Activated CD8-positive, alpha-beta memory T cell treated with anti-CD3 and anti-CD28 coated beads for 4 hours (primary cell): ENCODE measurements around the gene TMEM185B.

ENCODE experiments used
- DNase-seq, 2 donors: peaks; one replicate each; pipeline ENCODE4 v3.0.0-alpha.2; 2020; ENCODE audit warnings: low read depth in 2 of 2

TMEM185B gene

DNA sequence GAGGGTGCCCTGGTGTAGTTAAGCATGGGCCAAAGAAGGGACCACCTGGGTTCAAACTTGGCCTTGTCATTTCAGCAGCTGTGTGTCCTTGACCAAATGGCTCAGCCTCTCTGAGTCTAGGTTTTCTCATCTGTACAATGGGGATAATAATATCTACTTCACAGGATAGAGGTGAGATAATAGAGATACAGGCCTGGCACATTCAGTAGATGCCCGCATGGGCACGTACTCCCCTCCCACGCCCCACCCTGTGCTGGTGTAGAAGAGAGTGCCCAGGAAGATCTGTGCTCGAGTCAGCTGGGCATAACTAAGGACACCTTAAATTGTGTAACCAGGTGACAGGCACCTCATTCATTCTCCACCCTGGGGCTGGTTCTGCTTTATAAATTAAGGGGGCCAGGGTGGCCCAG, 8.4 kb upstream of the TMEM185B start:
- peak in 1 of 2 donors; percentile 31 for DNase-seq

DNA sequence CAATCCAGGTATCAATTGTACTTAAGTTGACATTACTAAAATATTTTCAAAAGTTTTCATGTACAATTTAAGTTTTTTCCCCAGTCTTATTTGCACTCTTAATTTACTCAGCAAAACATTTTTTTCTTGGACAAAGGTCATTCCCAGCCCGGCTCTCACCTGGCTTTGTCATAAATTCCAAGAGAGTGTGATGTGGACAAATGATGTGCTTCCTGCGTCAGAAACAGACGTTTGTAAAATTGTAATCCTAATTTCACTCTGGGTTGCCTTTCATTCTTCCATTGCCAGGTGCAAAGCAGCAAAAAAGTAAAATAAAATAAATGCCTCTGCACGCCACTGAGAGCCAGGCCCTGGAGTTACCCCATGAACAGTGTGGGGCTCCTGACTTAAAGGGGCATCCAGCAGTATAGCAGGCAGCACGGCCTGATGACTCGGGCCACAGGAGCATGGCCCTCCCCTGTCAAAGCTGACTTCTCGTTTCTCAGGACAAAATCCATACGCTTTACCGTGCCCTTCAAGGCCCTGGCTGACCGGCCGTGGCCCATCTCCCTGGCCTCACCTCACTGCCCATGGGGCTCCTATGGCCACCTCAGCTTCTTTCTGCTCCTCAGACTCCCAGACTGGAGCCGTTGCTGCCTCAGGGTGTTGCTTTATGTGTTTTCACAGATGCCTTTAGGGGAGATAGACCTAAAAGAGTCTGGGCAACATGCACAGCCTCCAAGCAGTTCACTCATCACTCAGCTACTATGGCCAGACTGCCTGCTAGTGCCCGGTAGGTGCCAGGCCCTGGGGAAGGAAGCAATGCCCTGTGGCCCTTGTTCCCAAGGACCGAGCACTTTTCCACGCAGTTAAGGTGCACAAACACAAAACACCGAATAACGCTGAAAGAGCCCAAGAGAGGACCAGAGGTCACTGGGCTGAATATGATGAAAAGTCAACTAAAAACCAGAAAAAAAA, 7.6 kb upstream of the TMEM185B start:
- no peak for DNase-seq

DNA sequence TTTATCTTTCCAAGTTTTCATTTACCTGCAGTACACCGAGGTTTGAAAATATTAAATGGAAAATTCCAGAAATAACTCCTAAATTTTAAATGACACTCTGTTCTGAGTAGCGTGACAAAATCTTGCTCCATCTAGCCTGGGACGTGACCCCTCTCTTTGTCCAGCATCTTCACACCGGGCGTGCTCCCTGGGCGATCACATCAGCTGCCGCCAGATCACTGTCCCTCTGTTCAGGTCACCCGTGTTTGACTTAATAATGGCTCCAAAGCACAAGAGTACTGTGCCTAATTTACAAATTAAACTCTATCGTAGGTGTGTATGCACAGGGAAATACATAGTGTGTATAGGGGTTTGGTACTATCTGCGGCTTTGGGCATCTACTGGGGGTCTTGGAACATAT, 6.1 kb upstream of the TMEM185B start:
- no peak for DNase-seq

DNA sequence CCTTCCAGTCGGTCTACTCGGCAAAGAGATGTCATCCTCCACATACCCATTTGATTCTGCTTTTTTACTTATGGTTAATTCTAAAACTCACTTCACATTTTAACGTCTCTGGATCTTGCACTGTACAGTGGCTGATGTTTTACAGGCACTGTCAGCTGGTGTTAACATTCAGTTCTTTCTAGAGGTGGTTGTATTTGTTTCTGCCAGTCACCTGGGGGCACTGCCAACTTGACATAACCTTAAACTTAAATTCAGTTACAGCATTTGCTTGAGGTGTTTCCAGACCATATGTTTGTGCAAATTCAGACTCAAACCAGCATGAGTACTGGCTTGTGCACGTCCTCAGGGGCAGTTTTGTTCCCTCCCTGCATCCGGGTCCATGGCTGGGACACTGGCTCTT, 5.3 kb upstream of the TMEM185B start:
- no peak for DNase-seq

DNA sequence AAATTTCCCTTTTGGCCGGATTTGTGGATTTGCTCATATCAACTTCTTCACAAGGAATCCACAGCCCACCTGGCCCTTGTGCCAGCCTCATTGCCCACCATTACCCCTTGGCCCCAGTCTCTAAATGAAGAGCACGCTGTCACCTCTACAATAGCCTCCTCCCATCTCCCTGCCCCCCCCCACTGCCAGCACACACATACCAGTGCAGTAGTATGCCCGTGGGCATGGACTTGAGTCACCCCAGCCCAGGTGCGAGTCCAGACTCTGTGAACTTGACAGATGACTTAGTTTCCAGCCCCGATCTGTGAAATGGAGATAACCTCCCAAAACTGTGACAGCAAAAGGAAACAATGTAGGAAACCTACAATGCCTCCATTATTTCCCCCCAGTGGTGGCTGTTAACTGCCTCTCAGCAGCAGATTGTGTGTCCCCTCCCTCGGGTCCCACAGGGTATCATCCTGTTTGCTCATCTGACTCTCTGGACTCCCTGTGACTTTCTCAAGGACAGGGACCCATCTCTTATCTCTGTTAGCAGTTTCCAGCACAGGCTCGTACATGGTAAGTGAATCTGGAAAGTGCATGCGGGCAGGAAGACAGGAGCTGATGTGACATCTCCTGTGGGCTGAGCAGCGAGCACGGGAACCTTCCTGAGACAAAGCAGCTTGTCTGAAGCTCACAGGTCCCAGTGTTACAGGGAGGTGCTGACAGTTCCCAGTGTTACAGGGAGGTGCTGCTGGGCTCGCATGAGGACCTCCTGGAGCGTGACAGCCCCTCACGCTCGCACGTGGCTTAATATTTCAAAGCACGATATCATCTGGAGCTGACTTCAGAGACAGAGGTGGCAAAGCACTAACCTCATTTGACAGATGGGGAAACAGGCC, 4.2 kb upstream of the TMEM185B start:
- DNase-seq = no peak

DNA sequence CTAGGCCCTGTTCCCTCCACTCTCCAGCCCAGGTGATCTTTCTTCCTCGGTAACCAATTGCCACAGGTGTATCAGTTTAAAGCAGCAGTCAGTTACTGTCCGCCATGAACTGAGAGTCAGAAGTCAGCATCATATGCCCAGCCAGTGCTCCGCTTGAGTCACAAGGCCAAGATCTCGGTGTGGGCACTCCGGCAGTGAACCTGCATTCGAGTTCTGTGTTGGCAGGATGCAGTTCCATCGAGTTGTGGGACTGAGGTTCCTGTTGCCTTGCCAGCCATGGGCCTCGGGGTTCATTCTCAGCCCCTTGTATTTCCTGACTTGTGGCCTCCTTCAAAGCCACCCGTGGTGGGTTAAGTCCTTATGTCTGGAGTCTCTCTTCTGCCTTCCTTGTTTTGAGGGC, 3.1 kb upstream of the TMEM185B start:
- DNase-seq = no peak

DNA sequence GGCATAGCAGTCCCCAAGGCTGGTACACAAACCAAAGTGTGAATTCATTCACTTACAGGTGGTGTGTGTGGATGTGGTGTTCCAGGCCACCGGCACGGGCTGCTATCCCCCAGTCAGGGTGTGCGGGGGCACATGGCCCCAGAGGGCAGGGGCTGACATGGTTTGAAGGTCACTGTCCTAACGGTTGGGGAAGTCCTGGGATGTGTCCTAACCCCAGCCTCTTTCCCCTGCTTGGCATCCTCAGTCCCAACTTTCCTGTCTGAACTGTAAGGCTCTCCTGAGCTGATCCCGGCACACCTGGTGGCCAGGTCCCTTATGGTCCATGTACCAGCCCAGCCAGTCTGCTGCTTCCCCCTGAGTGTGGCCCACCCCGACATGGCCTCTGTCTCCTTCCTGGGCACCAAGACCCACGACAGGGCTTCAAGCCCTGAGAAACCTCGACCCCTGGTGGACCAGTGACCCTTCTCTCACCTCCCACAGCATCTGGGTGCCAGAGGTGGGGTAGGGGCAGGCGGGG, 2.4 kb upstream of the TMEM185B start:
- no peak for DNase-seq

DNA sequence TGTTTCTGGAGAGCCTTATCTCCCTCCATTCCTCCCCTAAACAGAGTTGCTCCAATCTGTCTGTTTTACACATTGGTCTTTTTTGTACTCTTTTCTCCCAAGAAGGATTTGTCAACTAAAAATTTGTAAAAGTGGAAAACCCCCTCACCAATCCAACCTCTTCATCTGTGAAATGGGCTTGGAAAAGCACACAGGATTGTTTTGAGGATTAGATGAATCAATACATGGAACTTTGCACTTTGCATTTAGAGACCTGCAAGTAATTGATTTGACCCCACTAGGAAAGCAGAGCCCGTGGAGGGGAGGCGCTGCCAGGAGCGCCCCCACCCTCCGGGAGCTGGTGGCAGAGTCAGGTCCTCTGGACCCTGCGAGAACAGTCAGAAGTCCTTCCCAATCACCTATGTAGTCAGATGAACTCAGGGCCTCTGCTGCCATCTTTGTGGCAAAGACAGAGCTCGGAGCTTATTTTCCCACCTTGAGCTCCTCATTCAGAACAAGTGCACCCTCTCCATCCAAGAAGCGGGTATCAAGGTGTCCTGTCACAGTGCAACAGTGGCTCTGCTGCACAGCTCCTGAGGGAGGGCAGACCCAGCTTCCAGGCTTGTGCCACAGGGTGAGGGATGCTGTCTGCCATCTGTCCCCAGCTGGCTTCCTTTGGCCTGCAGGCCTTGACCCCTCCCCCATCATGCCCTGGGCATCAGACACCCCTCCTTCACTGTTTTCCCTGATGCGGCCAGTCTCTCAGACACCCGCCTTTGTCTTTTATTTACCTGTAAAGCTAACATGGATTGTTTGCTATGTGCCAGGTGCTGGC, 1.7 kb upstream of the TMEM185B start:
- DNase-seq = no peak

DNA sequence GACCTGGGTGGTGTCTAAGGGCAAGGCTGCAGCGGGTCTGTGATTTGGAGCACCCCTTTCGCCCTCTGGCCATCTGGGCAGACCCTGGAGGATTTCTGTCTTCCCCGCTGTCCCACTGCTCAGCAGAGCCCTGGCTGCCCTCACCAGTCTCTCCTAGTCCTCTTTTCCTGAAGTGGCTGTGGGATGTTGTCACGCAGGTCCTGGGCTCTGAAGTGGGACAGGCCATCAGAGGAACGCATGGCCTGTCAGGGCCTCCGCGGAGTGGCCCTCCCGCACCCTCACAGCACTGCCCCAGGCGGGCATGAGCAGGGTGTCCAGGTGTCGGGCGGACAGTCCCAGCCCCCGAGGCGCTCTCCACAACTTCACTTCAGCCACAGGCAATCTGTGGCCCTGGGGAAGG, 1.1 kb upstream of the TMEM185B start:
- no peak for DNase-seq

DNA sequence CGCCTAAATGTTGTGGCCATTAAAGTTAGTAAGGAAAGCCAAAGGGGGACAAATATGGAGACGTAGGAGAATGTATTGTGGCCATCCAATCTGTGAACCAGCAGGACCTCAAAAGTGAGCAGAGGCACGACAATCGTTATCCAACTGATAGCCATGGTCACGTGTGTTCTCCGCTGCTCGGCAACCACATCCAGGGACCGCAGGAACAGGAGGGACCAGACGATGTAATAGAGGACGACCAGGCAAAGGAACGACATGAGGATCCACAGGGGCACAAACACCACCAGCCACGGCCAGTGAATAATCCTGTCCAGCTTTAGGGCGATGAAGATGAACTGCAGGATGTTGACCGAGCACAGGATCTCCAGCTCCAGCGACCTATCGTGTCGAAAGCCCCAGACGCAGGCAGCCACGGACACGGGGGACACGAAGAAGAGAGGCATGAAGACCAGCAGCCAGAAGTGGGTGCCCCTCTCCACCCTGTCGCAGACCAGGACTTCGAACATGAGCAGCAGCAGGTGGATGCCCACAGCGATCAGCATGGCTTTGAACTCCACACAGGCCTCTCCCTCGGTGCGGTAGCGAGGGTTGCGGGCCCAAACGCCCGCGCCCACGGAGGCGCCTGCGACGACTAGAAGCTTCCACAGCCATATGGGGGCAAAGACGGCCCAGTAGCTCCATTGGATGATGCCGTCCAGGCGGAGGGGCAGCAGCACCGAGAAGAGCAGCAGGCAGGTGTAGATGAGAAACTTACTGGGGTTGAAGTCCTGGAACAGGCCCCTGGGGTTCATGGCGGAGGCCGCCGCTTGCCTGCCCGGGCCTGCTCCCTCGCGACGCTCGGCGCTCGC, 790 bp downstream of the TMEM185B start:
- no peak for DNase-seq

DNA sequence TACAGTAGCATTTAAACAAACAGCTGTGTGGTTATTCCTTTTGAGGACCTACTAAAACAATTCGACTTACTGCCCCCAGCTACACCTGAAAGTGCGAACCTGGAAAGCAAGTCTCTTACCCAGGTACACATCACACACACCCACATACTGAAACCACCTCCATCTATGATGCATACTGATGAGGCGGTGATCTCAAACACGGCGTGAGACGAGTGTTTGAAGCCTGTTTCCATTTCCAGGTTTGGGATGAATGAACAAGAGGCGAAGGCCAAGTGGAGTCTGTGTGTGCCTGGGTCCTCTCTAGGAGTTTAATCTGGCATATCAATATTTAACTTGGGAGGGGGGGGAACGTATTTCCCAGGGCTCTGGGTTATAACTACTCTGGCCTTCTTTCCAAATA, 1.6 kb downstream of the TMEM185B start:
- DNase-seq = no peak

DNA sequence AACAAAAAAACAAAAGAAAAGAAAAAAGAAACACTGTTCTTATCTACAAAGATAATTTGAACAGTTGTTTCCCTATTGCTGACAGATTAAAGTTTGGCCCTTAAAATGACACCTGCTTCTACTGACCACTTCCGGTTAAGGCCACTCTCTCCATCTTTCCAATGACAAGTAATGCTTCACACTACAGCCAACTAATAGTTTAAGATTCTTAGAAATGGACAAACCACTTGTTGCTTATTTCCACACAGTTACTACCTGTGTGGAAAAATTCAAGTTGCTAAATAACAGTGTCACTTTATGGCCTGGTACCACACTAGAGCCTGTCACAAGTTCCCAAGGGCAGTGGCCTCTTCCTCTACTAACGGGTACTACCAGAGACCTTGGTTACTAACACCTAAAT, 2.4 kb downstream of the TMEM185B start:
- DNase-seq = no peak

DNA sequence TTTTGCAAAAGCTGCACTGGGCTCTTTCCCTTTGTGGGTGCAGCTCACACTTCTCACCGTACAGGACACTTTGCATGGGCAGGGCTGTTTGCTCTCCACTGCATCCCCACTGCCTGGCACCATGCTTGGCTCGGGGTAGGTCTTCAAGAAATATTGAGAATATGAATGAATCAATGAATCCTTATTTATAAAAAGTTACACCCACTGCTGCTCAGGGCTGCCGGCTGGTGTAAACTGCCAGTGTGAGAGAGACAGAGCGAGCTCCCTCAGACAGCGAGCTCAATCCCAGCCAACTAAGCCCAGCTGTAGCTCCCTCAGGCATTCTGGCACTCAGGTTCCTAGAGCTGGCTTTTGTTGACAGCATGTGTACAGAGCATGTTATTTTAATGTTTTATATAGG, 3.4 kb downstream of the TMEM185B start:
- DNase-seq = no peak

DNA sequence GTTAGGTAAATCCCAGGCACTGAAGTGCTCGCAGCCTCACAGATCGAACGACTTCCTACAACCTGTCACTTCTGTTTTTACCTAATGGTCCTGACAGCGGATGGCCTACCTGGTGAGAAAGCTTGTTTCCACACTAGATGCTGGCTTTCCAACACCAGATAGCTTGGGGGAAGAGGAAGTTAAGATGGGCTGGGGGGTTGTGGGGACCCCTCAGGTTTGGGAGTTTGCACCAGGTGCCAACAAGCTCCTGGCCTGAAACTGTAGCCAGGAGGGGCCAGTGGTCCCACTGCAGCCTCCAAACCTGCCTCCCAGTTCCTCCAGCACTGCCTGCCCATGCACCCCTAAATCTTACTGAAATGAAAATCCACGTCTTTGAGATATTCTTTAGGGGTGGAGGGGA, 3.9 kb downstream of the TMEM185B start:
- no peak for DNase-seq

DNA sequence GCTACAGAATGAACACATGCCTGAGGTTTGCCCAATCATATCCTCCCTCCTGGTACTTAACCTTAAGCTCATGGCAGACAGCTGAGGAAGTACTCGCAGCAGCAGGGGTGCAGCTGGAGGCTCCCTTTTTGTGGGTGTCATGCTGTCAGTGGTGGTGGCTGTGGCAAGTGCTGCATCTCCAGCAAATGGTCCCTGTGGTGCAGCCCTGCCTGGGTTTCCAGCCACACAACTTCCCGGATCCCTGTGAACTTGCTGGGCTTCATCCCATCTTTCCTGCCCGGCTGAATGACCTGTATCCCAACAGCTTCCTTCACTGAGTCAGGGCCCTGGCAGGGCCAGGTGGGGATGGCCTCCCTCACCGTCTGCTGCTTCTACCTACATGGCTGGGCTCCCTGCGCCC, 5.0 kb downstream of the TMEM185B start:
- DNase-seq = no peak

DNA sequence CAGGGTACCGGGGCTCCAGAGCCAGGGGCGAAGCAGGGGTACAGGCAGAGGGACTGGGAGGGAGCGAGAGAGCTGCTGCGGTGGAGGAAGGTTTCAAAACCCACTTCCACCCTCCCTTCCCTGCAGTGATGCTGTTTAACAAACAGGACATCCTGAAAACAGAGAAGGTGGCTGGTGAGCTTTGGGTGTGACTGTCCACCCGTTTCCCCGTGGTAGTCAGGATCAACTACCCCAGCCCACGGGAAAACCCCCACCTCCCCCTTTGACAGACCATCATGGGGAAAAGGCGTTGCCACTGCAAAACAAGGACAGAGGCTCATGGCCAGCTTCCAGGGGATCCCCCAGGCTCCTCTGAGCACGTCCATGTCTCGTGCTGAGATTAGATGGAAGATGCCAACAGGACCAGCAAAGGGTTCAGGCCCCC, 12.9 kb downstream of the TMEM185B start:
- DNase-seq = no peak

DNA sequence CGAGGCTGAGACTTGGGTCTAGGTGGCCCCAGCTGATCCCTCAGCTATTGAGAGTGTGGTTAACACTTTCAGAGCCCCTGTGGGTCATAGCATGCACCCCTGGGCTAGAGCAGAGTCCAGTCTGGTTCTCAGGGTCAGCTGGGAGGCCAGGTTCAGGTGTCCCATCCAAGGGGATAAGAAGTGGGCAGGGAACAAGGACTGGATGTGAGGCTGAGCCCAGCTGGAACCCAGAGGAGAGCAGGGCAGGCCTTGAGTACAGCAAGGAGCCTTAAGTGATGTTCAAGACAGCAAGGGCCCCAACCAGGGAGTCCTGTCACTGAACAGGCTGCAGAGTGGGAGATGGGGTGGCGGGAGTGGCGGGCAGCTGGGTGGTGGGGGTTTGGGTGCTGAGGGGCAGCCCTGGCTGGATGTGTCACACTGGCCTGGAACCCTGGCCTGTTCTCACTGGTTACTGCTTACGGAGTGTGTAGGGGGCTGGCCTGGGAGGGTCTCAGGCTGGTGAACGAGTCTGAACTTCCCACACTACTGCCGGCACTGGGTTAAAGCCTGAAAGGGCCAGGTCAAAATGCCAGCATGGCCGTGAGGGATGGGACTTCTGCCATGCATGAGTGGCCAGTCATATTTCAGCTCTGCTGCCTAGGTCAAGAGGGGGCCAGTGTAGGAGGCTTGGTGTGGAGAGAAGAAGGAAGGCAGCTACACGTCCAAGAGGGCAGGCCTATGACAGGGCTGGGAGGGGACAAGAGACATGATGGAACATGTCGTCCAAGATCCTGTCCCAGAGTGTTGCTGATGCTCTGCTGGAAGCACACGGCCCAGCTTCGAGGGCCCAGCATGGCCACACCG, 13.6 kb downstream of the TMEM185B start:
- DNase-seq = no peak

DNA sequence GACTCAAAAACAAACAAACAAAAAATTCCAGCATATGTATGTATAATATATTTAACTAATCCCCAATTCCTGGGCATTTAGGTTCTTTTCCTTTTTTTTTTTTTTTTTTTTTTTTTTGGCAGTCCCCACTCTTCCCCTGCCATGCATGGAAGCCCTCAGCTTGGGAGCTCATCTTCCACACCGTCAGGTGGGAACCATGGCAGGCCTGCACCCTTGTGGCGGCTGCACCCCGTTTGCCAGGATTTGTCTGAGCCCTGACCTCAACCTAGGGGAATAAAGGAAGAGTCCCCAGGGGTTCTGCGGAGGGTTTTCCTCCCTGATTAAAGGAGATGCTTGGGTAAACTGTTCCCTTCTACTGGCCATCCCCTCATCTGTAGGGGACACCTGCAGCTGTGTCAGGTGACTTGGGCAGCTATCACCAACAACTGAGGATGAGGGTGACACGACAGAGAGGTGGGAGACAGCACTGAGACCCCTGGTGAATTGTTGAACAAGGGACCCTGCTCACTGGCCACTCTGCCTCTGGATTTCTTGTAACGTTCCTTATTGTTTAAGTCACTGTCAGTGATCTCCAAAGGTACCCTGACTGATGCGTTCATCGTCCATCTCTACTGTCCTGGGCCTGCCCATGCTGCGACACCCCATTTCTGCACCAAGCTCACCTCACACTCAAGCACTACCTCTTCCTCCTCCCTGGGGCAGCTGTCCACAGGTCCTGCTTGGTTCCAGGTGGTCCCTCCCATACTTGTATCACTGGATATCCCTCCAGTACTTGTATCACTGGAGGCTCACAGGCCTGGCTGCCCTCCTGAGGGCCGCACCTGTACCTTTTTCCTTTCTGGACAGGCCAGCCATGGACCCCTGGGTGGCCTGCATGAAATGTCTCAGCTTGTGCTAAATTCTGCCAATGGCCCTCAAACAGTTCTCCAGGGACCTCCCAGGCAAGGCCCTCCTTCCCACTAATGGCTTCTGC, 14.5 kb downstream of the TMEM185B start:
- DNase-seq = no peak
